Measurements from ENCODE around the gene RAB27B.

DNA sequence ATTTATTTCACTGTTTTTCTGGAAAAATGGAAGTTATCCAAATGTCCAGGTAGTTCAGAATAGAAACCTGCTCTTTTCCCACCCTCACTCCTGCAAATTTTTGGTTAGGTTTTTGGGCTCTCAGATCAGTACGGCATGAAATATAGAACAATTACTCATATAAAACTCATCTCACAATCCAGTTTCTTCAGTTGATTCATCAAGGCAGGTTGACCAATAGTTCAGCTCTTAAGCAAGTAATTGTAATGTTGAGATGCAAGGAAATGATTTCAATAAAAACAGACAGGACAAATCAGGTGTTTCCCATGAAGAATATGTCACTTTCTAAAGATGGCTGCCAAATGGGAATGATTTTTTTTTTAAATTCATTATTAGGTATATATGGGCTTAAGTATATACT is 2.0 kb downstream of the RAB27B start:
- TF ChIP-seq, protein P1, sequence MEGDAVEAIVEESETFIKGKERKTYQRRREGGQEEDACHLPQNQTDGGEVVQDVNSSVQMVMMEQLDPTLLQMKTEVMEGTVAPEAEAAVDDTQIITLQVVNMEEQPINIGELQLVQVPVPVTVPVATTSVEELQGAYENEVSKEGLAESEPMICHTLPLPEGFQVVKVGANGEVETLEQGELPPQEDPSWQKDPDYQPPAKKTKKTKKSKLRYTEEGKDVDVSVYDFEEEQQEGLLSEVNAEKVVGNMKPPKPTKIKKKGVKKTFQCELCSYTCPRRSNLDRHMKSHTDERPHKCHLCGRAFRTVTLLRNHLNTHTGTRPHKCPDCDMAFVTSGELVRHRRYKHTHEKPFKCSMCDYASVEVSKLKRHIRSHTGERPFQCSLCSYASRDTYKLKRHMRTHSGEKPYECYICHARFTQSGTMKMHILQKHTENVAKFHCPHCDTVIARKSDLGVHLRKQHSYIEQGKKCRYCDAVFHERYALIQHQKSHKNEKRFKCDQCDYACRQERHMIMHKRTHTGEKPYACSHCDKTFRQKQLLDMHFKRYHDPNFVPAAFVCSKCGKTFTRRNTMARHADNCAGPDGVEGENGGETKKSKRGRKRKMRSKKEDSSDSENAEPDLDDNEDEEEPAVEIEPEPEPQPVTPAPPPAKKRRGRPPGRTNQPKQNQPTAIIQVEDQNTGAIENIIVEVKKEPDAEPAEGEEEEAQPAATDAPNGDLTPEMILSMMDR (IDR thresholded peaks at IDR 0.05), result no peak
- TF ChIP-seq POLR2A (IDR thresholded peaks at IDR 0.05) (no peak), POLR2AphosphoS5 (IDR thresholded peaks at IDR 0.05; ENCODE audit: insufficient read depth in 1 of 2, low read depth in 1 of 2) (no peak)

Measured in vagina (tissue), 2 donors.